Measurements from ENCODE around the gene TMEM266.

The TMEM266 gene

DNA sequence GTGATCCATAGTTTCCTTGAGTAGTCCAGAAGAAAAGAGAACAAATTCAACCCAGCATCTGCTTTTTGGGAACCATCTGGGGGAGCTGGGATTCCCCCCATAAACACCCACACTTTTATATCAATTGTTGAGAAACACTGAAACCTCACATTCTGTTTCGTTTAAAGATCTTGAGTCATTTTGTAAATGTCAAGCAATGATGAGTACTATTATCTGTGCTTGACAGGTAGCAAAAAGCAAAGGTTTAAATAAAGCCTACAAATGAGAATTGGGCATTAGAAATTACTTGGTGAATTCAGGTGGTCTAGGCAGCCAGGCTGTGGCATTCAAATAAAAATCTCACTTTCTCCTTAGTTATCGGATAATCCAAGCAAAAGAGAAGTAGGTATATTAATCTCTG, 75.7 kb downstream of the TMEM266 start:
- DNase-seq = no peak

GRCh38 chr15:76138436-76138835, 78.7 kb downstream of the TMEM266 start:
- DNase-seq = no peak

- peak; percentile 26 for DNase-seq
Measured at GRCh38 chr15:76139368-76140073, 79.7 kb downstream of the TMEM266 start.

GRCh38 chr15:76140074-76140464, 80.3 kb downstream of the TMEM266 start:
- DNase-seq = no peak

GRCh38 chr15:76146812-76147211, 87.0 kb downstream of the TMEM266 start:
- no peak for DNase-seq

DNA sequence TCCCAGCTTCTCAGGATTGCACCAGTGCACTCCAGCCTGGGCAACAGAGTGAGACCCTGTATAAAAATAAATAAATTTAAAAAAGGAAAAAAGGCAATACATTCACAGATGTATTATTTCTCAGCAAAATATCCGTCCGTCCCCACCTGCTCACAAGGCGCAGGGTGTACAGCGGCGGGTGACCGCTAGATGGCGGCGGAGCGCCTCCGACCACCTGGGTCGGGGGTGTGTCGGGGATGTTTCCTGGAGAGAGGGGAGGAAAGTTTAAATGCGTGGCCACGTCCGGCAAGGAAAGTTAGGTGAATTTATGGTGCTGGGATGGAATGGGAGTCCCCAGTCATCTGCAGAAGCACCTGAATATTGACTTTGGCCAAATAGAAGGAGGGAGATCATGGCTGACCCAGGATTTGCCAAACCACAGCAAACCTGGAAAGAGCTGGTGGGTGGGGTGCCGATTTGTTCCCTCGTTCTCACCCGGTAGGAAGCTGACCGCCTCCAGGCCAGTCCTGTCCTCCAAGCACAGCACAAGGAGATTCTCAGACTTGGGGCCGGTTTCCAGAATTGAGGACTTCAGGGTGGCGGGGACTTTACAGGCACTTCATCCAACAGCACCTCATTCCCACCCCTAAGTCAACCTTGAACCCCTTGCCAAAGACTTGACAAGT, 88.3 kb downstream of the TMEM266 start:
- DNase-seq = no peak

- DNase-seq = no peak
Measured at GRCh38 chr15:76149291-76149915, 89.6 kb downstream of the TMEM266 start.

DNA sequence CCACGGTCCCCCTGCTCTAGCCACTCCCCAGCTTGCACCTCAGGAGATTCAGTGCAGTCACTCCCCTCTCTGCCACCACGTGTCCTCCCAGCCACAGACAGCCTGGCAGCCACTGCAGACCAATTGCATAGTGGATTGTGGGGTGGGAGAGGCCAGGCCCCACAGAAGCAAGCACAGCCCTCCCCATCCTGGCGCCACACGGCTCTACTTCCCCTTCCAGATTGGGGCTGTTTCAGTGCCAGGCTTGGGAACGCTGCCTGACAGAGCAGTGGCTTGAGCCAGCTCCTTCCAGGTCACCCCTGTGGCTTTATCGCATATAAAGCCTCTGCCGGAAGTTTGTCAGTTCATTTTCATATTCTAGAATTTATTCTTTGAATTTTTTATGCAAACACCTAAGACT, 90.7 kb downstream of the TMEM266 start:
- DNase-seq = no peak

- no peak for DNase-seq
Measured at GRCh38 chr15:76150971-76151598, 91.3 kb downstream of the TMEM266 start.

GRCh38 chr15:76151599-76151974, 91.8 kb downstream of the TMEM266 start:
- DNase-seq = no peak

GRCh38 chr15:76152197-76152596, 92.4 kb downstream of the TMEM266 start:
- no peak for DNase-seq

DNA sequence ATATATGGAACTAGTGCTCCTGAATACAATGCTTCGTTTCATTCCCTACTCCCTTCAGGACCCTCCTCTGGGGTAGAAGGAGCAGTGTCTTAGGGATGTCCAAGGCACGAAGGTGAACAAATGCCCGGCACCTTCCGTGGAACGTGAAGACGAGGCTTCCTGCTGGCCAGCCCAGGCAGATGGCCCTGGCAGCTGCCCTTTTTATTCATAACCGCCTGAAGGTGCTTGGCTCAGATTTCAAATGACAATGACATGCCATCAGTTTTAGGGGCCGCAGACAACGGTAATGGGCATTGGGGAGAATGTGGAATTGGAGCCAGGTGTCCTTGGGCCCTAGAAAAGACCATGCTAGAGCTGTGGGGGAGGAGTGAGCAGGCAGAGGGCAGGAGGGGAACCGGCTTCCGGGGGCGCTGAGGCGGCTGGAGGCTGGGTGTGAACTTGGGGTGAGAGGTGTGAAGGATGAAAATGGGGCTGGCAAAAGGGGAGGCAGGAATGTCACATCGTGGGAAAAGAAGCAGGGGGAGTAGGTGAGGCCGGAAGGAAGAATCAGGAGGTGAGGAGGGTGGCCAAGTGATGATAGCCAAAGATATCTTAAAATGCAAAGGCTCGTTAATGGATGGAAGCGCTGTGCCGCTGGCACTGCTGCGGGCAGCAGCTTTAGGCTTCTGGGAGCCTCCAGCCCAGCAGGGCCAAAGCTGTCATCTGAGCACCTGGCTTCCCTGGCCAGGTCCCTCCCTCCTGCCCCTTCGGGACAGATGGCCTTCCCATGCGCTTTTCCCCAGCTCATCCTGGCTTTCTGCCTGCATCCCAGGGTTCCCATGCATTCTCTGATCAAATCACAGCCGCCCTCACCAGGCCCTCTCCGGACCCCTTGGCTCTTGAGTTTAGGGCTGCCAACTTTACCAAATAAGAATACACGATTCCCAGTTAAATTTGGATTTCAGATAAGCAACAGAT, 93.7 kb downstream of the TMEM266 start:
- no peak for DNase-seq

- DNase-seq = no peak
Measured at GRCh38 chr15:76155731-76156130, 95.9 kb downstream of the TMEM266 start.

DNA sequence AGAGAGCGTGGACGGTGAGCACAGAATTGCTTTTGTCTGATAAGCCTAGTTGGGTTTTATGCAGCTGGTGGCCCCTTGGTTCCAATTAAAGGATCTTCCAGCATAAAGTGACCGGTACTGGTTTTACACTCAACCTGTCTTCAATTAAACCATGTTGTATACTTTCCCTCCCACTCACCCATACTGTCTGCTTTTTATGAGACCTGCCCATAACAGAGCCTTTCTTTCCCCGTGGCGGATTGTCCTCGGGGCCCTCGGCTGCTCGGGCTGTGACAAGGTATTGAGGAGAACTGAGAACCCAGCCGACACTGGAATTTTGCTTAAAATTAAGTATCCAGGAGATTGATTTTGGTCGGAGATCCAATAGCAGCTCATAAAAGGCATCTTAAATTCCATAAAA, 98.4 kb downstream of the TMEM266 start:
- DNase-seq = no peak

DNA sequence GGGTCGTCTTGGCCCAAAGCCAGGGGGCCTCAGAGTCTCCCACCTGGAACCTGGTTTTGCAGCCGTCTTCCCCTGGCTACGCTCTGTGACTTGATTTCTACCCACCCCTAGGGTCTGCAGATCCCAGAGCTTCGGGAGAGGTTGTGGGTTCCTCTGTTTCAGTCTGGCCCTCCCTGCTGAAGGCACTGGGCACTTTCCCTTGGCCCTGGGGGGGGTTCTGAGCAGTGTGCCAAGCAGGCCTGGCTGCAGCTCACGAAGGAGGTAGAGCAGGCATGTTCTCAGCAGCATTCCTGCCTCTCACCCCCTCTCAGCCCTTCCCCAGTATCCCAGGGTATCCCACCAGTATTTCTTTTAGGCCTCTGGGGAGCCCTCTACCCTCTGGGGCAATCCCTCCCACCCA, 99.0 kb downstream of the TMEM266 start:
- DNase-seq = no peak

GRCh38 chr15:76159282-76159681, 99.5 kb downstream of the TMEM266 start:
- DNase-seq = no peak

DNA sequence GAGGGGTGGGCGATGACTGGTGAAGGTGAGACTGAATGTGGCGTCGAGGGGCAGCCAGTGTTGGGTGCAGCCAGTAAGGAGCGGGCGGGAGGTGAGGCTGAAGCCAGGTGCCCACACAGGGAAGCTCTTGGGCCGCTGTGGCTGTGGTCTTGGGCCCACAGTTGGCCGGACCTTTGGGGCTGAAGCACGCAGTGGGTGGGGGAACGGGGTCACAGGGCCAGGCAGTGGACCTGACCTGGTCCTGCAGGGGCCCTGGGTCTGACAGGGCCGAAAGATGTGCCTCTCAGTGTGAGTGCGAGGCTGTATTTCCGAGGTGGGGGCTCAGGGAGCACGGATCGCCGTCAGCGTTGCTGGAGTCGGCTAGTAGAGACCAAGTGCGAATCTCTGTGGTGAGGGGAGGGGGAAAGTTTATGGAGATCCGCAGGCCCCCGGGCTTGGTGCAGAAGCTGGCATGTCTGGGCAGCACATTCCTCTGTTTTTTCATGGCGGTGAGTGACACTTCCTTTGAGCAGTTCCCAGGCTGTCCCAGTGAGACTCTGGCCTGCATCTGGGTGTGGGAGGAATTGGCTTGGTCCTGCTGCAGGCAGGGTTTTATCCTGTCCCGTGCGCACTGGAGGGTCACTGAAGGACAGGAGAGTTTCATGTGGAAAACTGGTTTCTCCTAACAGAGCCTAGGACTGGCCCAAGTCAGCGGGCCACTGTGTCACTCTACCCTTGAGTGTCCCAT, 100.8 kb downstream of the TMEM266 start:
- DNase-seq = no peak

GRCh38 chr15:76161153-76162035, 101.6 kb downstream of the TMEM266 start:
- DNase-seq = no peak

GRCh38 chr15:76162036-76162398, 102.2 kb downstream of the TMEM266 start:
- DNase-seq = no peak

DNA sequence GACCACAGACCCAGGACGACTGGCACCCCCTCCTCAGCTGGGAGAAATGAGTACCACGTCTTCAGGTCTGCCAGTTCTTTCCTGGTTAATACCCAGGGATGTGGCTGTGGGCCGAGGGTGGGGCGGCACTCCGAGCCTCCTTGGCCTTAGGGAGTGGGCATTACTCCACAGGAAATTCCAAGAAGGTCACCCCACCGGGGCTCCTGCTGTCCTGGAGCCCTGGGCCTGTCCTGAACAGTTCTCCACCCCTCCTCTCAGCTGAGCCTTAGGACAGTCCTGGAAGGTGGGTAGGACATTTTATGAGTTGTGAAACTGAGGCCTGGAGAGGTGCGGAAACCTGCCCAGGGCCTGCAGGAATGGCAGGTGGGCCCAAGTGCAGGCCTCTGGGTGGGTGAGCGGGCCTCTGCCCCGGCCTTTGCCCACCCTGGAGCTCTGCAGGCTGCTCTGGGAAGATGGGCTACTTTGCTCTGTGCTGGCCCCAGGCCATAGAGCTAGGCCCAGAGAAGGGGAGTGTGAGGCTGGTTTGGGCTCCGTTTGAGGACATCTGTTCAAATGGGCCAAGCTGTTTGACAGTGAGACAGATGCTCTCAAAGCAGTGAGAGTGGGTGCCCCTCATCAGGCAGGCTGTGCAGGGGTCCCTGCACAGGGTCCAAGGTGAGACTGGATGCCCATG, 103.1 kb downstream of the TMEM266 start:
- DNase-seq = no peak

Data from NCI-H510A (cell line).